GM08714 (cell line): ENCODE data around the gene DPY19L2.
"Not testable (repeated sequence)": the region's sequence is repeated elsewhere in the genome, so short reads cannot be mapped to it uniquely, and the experiment has no call there.

ENCODE experiments used
- H3K4me3 ChIP-seq: fragments of 200-500 bp; sonication (Bioruptor generic); 2 replicates; pipeline ENCODE4 v1.5.1; 2014; ENCODE audit warnings: mild to moderate bottlenecking, low read length, inconsistent platforms
- ZNF274 ChIP-seq: IDR thresholded peaks from 2 replicates; pipeline ENCODE4 v1.6.1; 2012; ENCODE audit warnings: mild to moderate bottlenecking, low read depth, low read length

DPY19L2 gene

DNA sequence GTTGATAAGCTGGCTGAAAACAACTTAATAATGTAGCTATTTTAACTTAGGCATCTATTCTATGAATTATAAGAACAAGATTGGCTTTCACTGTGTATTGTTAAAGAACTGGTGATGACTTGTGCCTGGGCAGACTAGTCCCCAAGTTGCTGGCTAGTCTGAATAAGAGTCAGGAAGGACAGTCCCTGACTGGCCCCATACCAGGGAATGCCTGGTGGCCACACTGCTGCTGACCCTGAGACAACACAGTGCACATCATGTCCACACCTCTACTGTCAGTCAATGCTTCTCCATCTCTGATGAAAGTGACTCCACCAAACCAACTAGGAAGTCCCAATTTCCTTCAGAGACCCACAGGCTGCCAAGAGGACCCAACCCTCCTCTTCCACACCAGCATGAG is 130.5 kb downstream of the DPY19L2 start:
- H3K4me3 ChIP-seq = not testable (repeated sequence)

DNA sequence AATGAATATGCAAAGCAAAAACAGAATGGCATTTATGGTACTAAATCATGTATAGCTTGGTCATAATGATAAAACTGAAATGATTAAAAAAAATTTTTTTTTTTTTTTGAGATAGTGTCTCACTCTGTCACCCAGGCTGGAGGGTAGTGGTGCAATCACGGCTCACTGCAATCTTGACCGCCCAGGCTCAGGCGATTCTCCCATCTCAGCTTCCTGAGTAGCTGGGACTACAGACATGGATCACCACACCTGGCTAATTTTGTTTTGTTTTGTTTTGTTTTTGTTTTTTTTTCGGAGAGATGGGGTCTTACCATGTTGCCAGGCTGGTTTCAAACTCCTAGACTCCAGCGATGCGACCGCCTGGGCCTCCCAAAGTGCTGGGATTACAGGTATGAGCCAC is 138.7 kb downstream of the DPY19L2 start:
- H3K4me3 ChIP-seq = not testable (repeated sequence)

DNA sequence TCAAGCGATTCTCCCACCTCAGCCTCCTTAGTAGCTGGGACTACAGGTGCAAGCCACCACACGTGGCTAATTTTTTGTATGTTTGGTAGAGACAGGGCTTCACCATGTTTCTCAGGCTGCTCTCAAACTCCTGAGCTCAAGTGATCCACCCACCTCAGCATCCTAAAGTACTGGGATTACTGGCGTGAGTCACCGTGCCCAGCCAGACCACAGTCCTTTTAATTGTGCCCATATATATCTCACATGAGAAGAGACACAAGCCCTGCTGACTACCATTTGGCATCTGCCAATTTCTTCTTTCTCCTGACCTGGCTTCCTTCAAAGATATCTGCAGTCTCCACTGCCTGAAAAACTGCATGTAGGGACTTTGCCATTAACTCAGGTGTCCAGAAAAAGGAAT is 142.5 kb downstream of the DPY19L2 start:
- TF ChIP-seq ZNF274 = no peak

DNA sequence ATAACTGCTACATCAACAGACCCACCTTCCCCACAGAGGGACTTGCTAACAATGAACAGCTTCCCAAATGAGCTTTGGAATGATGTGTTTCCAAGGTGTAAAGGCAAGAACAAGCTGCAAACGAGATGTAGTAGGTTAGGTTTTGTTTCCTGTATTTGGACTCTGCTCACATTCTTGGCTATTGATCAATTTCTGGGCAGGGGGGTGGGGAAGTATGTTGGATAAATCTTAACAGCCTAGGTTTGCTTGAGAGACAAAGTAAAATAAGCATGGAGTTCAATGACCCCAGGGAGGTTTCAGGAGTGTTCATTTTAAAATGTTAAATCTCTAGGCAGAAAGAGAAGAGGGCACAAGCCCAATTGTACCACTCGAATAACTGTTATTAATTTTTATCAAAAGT is 146.6 kb downstream of the DPY19L2 start:
- TF ChIP-seq ZNF274 = no peak
- H3K4me3 ChIP-seq = no peak overlapping the region

More for the DNA sequence above, 142.5 kb downstream of the DPY19L2 start:
- H3K4me3 ChIP-seq = no peak overlapping the region
